DMS79 (cell line): Measurements from ENCODE around the gene ACP1.

Experiments
- DNase-seq: peaks from one replicate; lab custom pipeline; 2025; lab: John Stamatoyannopoulos, UW

Gene ACP1

DNA sequence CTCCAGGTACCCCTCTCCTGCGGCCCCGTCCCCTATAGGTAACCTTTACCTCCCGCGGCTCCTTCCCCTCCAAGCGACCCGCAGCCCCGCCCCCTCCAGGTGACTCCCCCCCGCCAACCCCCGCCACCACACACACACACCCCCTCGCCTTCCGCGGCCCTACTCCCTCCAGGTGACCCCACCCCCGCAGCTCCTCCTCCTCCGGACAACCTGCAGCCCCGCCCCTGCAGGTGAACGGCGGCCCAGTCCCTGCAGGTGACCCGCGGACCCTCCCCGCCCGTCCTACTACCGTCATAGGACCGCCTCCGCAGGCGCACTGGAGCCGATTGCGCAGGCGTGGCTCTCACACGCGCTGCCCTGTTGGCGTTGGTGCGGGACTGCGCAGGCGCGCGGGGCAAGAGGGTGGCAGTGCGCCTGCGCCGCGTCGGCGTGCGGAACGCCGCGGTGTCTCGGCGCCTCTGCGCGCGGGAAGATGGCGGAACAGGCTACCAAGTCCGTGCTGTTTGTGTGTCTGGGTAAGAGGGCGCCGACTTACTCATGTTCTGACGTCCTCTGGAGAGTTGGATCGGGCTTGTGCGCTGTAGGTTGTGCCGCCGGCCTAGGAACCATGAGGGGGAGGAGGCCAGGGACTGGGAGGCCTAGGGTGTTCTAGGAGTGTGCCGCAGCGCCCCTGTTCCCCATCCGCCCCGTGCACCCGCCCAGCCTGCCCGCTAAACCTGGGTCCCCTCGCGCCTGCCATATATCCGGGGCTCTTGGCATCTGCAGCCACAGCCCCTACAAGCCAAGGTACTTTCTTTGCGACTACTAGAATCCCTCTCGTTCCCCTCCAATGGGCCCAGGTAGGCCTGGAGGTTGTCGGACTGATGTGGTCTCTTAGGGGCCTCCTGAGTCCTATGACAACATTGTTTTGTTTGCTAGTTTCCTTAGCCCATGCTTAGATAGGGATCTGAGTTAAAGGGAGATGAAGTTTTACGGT lies at the start of gene ACP1:
Gene ACP1, plus strand, starts transcription at position 455 of the 976 bp plus-strand sequence. Its CDS starts 18 bp downstream, at position 473.
- DNase-seq, result peak; percentile 93

DNA sequence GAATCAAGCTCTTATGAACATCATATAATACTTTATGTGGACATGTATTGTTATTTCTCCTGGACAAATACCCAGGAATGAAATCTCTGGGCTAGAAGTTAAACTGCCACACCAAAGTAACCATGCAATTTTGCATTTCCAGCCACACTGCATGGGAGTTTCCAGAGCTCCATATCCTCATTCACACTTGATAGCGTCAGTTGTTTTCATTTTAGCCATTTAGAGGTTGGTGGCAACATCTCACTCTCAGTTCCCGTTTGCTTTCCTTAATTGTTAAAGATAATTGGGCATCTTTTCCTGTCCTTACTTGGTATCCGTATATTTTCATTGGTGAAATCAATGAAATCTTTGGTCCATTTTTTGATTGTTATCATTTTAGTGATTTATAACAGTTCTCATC lies 48.7 kb upstream of the ACP1 start:
- DNase-seq, result no peak

DNA sequence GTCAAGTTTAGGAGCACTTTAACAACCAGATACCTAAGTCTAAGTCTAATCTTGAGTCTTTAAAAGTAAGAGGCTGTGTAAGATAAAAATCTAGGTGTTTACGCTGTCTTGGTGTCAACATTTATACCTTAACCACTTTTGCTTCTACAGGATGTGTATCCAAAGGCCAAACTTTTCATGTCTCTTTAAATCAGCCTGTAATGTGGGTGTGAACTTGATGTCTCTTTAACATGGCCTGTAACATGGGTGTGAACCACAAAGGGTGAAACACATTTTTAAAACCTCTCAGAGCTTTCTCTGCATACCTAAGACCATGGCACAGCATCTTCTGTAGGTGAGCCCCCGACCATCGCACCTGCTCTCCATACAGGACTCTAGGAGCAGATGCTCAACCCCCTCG lies 41.3 kb upstream of the ACP1 start:
- no peak for DNase-seq

DNA sequence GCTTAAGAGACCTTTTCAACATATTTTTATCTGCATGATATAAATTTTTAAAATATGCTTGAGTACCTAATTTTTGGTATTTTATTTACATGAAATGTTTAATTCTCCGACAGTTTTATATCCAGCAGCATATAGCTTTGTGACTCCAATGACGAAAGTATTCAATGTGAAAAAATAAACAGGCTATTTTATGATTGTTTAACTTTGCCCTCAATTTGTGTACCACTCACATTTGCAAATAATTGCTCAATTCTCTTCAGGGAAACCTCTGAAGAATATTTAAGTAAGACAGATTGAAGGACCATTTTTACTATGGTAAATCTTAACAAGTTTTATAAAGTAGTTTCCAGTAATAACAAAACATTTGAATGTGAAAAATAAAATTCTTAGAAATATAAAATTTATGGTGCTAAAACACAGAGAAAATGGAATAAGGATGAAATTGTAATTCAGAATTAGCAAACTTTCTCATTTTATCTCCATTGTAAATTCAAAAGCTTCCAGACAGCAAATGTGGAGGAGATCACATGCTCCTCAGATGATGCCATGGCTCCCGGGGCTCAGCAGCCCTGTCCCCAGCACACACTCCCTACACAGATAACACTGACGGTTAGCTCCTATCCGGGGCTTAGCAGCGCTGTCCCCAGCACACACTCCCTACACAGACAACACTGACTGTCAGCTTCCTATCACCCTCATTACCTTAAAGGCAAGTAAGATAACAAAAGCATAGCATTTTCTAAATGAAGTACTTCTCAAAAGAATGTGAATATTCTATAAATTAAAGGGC lies 40.6 kb upstream of the ACP1 start:
- DNase-seq, result no peak

DNA sequence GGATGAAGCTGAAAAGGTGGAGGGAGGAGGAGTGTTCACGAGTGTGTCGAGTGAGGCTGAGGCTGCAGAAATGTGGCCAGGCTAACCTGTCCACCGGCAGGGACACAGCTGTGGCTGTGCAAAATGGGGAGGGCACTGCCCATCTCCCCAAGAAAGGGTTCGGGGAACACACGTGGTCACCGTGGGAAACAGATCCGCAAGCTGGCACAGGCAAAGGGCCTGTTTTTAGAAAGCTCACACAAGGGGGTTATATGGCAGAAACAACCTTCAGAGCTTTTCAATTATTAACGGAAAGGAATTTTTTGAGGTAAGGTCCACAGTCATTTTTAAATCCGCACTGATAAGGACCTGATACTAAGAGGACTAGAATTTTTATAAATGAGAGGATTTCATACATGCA lies 36.6 kb upstream of the ACP1 start:
- DNase-seq, result no peak

DNA sequence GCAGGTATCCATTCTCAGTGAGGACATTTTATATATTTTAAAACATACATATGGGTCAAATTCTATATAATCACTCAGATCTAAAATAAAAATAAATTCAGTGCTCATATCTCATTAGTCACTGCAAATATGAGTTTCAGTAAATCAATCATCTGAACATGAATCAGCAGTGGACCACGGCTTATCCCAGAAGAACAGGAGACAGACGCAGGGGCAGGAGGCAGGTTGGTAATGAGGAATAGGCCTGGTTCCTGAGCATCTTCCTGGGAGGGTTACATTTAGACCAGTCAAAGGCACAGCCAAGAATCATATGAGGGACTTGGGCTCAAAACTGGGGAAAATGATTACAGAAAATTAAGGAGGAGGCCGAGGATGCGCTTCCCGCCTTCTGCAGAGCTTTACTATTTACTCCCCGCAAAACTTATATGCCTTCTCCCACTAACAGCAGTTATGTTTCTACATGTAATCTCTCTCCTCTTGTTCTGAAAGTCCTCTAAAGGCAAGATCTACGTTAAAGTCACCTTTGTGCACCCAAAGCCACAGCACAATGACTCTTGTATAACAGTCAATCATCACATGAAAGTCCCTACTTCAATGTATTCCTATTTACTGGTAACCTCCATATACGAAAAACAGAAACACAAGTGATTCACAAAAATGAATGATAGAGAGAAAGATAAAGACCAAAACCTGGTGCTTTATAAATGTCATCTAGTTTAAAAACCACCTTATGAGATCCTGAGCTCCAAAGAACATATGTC lies 36.0 kb upstream of the ACP1 start:
- no peak for DNase-seq

DNA sequence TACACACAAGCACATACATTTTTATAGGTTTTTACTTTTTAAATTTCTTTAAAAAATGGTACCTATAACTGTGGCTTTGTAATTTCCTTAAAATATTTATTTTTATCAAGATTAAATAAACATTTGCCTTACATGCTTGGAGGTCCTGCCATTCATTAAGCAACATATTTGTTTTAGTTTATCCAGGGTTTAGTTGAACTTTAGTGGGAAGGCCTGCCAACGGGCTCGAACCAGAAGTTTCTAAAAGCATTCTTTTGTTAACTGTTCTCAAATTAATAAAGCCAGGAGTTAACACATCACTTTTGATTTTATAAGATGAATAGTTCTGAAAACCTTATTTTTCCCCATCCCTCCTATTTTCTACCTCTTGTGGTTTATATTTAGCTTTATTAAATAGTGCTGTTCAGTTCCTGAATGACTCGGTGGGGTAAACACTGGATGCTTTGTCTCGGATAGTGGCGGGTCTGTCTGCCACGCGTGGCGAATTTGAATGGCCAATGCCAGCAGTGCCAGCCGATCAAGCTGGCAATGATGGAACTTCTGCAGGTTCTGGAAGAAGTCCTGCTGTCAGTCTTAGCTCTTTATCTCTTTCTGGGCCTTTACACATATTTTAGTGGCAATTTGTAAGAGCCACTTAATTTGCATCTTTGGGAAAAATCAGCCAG lies 33.1 kb upstream of the ACP1 start:
- DNase-seq, result no peak

DNA sequence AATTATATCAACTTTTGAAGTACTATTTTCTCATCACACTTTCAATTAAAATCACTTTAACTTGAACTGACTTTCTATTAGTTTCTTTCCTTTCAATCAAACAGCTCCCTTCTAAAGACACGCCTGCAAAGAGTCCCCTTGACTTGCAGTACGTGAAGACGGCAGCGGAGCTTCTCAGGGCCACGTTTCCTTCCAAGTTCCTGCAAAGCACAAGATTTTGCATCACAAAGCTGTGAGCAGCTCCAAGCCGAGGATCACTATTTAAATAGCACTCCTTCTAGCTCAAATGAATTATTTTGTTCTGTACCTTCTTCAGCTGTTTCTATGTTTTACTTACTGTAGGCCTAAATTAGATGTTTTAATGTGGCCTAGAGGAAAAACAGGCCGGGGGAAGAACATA lies 31.7 kb upstream of the ACP1 start:
- DNase-seq, result no peak

DNA sequence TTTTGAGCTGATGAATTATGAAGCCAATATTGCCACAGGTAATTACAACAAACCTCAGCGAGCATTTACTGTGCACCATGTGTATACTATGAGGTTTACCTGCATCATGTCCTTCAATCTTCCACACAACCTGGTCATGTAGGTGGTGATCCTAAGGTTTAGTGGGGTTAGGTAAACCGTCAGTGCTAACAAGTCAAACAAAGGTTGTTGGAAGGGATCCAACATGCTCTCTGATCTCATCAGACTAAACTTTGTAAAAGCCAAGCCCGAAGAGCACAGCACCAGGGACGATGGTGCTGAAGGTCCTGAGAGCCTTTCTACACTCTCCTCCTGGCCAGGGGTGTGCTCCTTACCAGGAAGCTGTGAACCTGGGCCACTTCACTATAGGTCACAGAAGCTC lies 30.3 kb upstream of the ACP1 start:
- DNase-seq, result no peak

DNA sequence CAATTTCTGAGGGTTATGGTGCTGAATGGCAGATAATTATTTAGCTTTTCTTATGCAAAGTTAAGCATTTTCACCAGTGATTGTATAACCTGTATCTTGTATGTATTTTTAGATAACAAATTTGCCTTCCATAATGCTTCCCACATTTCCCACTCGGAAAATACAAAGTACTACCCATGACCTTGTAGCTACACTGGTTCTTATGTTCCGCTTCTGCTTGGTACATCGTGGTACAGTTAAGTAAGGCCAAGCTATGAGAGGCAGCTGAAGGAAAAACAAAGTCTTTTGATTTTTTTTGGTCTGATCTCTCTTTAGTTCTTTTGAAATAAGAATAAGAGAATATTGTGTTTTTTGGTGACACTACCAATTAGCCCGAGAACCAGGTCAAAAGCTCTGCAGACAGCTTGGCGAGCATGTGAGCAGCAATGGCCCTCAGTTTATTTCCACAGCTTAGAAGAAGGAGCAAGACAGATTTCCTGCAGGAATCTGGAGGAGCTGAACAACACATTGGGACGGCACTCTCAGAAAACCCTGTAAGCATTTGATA lies 27.7 kb upstream of the ACP1 start:
- DNase-seq, result no peak

DNA sequence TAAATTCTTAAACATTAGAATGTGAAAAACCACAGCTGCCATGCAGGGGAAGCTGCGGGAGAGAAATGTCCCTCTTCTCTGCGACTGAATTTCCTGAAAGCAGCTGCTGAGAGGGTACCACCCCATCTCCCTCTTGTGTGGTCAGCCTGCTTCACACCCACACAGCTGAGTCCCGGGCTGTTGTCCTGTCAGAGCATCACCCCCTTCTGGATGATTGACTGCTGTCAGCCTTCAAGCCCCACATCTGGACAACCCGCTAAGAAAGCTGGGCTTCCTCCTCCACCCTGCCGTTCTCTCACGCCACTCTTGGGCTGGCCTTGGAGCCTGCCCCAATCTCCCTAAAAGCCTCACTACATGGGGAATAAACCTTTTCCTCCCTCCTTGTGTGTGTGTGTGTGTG lies 26.9 kb upstream of the ACP1 start:
- DNase-seq, result no peak

DNA sequence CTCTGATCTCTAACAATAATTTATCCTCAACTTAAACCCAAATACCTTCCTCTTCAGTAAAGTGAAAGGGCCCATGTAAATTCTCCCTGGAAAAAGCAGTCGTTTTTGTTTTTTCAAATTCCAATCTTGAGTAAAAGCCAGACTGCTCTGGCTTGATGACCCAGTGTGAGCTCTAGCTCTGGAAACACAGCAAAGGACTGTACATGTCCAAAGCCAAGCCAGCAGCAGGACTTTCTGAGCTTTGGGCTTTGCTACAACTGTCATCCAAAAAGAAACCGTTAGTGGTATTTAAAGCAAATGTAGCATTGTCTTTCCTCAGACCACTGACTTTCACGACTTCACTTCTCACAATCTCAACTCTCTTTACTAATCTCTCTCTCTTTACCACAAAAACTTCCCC lies 26.3 kb upstream of the ACP1 start:
- DNase-seq, result no peak

DNA sequence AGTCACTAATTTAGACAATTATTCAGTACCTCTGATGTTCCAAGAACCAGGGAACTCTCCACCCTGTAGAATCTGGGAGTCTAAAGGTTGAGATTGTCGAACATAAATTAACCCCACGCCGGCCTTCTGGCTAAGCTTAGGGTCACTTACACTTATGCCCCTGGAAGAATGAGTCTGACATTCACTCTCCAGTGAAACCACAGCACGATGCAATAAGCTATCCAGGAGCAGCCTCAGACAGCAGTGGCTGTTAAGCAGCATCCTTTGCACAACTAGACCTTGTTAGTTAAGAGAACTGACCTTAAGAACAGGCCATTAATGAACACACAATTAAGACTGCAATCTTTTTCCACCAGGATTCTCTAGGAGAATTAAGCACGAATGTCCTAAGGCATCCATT lies 25.9 kb upstream of the ACP1 start:
- no peak for DNase-seq

DNA sequence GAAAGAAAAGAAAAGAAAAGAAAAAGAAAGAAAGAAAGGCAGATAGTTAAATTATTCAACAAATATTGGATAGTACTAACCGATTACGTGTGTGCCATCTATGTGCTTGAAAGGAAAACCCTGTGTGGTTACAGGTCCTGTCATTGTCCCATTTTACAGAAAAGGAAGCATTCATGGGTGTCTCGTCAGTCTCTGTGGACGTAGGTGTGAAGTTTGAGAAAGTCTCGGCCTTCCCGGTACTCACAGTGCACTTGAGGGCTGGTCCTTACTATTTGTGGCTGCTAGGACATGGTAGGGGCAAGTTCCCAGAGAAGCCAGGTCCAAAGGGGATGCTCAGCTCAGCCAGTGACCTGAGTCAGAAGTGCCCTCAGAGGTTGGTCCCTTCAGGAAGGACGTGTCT lies 20.2 kb upstream of the ACP1 start:
- no peak for DNase-seq

DNA sequence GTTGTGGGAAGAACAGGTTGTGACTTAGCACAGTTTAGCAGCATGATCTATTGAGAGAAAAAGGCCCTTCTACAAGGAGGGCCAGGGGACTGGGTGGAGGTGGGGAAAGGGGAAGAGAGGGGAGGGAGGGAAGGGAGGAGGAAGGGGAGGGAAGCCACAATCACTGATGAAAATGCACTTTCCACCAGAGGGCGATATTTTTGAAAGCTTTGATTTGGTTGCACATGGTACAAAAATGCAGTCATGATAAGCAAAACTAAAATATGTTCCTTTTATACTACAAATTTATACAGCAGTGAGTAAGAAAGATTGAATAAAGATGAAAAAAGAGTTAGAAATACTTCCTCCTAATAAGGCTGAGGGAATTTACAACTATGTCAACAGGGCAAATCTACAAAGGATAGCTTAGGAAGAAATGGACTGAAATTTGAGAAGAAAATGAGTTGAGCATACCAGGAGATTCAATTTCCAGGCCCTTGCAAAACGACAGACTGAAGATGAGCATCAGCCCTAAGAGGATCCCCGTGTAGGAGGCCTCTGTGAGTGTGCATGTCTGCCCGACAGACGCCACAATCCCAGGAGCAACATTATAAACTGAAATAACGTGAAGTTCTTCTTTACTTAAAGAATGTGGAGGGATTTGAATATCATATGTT lies 18.1 kb upstream of the ACP1 start:
- no peak for DNase-seq

DNA sequence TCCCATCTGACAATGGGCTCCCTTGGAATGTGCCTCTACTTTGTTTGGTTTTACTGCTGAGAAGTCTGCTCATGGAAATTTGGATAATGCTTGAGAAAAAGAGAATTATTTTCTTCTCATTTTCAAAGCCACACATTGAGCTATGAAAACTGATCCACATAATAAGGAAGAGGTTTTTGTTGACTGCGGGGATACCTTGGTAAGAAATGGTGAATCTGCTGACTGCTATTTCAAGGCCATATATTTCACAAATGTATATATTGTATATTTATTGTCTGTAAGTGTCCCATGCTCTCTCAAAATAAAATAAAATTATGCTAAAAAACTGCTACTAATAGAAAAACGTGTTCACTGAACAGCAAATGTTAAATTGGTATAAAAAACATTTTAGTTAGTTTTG lies 16.0 kb upstream of the ACP1 start:
- no peak for DNase-seq

DNA sequence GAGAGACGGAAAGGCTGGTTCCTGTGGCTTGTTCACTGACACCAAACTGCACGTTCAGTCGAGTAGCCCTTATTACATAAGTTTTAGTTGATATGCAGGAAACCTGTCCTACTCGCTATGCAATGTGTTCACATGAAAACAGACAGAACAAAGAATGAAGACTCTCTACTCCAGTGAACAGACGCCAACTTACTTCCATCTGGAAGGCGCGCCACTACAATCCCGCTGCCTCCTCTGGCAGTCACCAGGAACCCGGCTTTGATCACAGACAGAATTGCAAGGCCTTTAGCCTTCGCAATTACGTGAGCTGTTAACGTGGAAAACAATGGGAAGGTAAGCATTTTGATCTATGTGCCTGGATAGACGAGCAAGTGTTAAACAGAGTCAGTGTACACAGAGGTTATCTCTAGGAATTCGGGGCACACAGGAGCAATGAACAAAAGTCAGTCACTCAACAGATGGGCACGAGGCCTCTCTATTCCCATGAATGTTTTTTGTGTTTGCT lies 15.2 kb upstream of the ACP1 start:
- no peak for DNase-seq

DNA sequence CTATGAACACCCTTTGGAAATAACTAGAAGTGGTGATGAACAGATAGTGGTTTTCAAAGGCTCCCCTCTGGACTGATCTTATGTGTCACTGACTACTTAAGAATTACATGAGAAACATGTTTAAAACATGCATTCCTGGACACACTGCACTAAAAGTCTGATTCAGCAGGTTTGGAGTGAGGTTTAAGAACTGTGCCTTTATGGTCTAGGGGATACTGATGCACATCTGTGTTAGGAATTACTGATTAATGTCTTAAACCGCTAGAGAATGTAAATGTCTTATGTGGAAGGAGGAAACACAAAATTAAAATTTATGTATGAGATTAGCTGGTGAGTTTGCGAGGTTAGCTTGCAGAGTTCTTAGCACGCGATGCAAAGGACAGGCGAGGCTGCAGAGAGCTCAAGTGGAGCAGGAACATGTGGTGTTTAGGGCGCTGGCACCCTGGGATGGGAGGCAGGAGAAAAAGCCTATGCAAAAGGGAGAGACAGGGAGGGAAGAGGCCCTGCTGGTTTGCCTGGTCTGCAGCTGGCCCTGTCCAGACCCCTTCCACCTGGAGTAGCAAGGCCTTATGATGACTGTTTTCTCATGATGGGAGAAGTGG lies 12.6 kb upstream of the ACP1 start:
- no peak for DNase-seq

DNA sequence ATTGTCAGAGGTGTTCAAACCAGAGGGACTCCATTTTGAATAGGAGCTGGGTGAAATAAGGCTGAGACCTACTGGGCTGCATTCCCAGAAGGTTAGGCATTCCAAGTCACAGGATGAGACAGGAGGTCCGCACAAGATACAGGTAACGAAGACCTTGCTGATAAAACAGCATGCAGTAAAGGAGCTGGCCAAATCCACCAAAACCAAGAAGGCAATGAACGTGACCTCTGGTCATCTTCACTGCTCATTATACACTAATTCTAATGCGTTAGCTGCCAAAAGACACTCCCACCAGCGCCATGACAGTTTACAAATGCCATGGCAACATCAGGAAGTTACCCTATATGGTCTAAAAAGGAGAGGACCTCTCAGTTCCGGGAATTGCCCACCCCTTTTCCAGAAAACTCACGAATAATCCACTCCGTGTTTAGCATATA lies 11.5 kb upstream of the ACP1 start:
- no peak for DNase-seq

DNA sequence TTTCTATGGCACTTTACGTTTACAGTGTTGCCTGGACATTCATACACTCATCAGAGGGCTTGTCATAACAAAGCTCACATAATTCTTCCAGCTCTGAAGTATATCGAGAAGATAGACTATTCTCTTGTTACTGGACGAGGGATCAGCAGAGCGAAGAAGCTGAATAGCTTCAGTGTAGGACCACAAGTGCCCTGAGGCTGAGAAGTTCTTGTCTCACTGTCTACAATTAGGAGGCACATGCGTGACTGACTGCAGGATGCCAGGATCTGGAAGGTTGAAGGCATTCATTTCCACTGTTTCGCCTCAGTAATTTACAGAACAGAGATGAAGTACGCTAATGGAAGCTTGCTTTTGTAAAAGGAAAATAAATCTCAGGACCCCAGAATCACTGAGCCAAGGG lies 10.5 kb upstream of the ACP1 start:
- peak; percentile 92 for DNase-seq
